Suppressor macrophage treated with lipopolysaccharide for 4 hours (primary cell): ENCODE data around the gene THPO.

Experiments used
- DNase-seq: peaks from one replicate; pipeline ENCODE4 v3.0.0-alpha.2; 2020

The THPO gene

DNA sequence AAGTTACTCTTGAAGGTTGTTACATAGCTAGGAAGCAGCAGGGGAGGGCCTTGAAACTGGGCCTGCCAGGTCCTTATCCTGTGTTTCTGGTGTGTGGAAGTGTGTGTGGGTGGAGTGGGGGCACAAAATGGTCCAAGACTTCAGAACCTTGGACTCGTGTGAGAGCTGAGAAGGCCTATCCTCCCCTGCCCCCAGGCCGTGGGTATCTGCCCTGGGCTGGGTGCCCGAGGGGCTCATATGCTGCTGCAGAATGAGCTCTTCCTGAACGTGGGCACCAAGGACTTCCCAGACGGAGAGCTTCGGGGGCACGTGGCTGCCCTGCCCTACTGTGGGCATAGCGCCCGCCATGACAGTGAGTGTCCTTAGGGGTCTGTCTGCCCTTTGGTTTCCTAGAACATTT, 6.3 kb upstream of the THPO start:
- no peak for DNase-seq

GRCh38 chr3:184383033-184383740, 5.2 kb upstream of the THPO start:
- no peak for DNase-seq

GRCh38 chr3:184382326-184383032, 4.5 kb upstream of the THPO start:
- no peak for DNase-seq

DNA sequence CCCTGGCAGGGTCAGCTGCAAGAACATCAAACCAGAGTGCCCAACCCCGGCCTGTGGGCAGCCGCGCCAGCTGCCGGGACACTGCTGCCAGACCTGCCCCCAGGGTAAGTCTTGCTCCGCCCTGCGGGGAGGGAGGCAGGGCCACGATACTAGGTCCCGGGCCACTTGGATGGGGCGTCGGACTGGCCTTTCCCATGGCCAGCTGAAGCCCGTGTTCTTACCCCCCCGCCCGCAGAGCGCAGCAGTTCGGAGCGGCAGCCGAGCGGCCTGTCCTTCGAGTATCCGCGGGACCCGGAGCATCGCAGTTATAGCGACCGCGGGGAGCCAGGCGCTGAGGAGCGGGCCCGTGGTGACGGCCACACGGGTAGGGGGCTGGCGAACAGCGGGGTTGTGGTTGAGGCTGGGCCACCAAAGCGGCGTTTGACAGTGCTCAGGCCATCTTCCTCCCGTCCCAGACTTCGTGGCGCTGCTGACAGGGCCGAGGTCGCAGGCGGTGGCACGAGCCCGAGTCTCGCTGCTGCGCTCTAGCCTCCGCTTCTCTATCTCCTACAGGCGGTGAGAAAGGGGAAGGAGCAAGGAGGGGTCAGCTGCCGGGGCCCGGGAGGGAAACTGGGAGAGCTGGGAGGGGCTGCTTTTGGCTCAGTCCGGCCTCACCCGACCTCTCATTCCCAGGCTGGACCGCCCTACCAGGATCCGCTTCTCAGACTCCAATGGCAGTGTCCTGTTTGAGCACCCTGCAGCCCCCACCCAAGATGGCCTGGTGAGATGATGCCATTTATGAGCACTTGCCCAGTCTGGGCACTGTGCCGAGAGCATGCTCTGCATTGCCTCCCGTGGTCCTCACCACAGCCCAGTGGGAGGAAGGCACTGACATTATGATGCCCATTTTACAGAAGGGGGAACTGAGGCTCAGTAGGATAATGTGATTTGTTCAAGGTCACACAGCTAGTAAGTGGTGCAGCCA, 3.5 kb upstream of the THPO start:
- peak; percentile 50 for DNase-seq

DNA sequence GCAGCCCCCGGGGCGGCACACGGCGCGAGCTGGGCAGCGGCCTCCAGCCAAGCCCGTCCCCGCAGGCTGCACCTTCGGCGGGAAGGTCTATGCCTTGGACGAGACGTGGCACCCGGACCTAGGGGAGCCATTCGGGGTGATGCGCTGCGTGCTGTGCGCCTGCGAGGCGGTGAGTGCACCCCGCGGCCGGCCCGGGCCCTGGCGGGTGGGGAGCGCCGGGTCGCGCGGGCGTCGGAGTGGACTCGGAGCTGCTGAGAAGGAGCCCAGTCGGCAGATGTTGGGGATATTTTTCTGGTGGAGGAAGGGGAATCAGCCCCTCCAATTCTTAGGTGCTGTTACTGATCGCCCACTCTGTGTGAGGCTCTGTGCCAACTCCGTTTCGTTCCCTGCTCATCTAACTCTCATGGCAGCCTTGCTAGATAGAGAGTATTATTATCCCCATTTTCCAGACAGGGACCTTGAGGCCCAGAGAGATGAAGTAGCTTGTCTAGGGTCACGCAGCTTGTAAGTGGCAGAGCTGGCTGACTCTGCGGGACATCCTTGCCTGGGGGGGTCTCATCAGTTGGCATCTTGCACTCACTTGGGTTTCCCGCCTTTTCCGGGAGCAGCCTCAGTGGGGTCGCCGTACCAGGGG, 2.7 kb upstream of the THPO start:
- DNase-seq = no peak

GRCh38 chr3:184380185-184380626, 2.2 kb upstream of the THPO start:
- DNase-seq = peak; percentile 48

GRCh38 chr3:184379358-184380184, 1.6 kb upstream of the THPO start, which contains the start of gene CHRD:
CHRD (plus strand) TSS chr3:184380054; CDS start chr3:184380319, 265 bp downstream.
- no peak for DNase-seq

GRCh38 chr3:184378651-184379357, 797 bp upstream of the THPO start:
- no peak for DNase-seq

- no peak for DNase-seq
These were observed 633 bp downstream of the THPO start for GRCh38 chr3:184377374-184377773.

GRCh38 chr3:184375747-184376461, 2.1 kb downstream of the THPO start:
- DNase-seq = no peak

DNA sequence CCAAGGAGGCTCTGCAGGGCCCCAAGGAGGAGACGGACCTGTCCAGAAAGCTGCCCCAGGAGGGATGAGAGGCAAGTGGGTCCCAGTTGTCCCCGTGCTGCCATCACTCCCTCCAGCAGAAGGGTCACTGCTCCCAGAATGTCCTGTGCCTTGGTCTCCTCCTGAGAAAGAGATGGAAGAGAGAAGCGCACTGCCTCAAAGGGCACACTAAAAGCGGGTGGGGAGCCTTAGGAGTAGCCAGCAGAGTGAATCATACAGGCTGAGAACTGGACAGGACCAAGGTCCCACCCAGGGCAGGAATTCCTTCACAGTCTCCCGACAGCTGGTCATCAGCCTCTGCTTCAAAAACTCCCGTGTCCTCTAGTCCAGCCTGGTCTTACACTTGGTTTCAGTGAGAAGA, 4.6 kb downstream of the THPO start:
- no peak for DNase-seq

DNA sequence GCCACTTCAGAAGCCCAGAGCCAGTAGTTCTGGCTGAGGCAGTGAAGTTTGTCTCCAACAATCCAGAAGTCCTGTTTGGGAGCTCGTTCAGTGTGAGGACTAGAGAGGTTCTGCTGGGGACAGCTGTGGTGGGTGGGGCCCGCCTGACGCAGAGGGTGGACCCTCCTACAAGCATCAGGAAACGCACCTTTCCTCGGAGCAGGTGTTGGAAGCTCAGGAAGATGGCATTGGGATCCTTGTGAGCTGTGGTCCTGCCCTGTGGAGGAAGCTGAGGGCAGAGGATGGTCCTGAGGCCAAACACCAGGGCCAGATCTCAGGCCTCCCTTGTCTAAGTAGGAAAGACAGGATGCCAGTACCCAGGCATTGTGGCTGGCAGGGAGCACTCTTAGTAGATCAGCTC, 5.1 kb downstream of the THPO start:
- no peak for DNase-seq

GRCh38 chr3:184372296-184372821, 5.6 kb downstream of the THPO start:
- DNase-seq = no peak

DNA sequence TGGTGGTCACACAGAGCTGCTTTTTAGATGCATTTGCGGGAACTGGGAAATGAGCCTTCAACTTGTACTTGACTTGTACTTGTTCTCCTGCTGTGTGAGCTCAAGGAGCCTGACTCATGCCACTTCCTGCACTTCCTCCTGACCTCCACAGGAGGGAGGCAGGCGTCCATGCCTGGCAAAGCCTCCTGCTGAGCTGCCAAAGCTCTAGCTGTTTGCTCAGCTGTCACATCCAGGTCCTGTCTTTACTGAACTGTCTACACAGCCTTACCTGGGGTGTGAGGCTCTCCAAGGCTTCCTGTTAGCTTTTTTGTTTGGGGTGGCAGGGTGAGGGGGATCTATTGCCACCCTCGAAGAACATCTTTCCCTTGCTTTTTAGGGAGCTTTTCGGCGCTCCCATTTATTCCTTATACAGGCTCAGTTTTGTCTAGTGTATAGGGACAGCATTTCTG, 6.4 kb downstream of the THPO start:
- peak; percentile 87 for DNase-seq

GRCh38 chr3:184368586-184369183, 9.3 kb downstream of the THPO start:
- DNase-seq = no peak

DNA sequence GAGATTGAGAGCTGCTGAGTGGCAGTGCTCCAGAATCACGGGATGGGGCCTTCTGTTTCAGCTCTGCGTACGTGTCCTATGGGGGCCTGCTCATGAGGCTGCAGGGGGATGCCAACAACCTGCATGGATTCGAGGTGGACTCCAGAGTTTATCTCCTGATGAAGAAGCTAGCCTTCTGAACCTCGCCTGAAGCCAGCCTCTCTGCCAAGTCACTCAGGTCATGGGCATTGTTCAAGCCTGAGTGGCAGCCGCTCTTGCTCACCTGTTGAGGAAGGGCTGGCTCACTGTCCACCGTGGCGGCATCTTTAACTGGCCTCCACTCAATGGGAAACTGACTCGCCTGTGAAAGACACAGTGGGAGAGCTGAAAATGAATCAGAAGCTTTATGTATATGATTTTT, 9.9 kb downstream of the THPO start:
- DNase-seq = no peak

GRCh38 chr3:184366619-184367289, 11.3 kb downstream of the THPO start:
- DNase-seq = no peak

- peak; percentile 98 for DNase-seq
These were observed 15.1 kb downstream of the THPO start for GRCh38 chr3:184362668-184363546.
